NCI-H1417 treated with DMSO at 0.1 percent for 48 hours (cell line): Measurements from ENCODE around the gene BOLA1.
"Not testable (repeated sequence)": the region's sequence is repeated elsewhere in the genome, so short reads cannot be mapped to it uniquely, and the experiment has no call there.

Source experiments
- DNase-seq: peaks from one replicate; lab custom pipeline; 2025; lab: John Stamatoyannopoulos, UW

Gene BOLA1

DNA sequence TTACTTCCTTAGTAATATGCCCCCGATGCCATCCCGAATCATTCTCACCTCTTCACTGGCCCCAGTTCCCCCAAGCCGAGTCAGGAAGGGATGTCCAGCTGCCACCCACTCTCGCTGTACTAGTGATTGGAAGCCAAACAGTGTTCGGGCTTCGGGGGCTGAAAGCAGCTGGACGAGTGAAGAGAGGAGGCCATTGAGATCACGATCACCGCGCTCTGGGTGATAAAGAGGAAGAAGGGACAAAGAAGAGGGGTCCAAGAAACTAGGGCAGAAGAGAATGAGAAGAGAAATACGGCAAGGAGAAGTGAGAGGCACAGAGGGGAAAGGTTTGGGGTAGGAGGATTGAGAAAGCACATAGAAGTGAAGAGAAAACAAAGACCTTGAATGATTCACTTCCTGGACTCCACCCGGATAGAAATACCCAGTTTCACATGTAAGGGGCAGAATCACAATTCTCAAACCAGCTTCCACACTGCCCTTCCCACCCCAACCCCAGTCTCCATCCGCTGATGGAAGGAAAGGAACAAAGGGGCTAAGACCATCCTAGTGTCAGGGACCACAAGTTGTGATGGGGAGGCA is 31.9 kb downstream of the BOLA1 start:
- no peak for DNase-seq

DNA sequence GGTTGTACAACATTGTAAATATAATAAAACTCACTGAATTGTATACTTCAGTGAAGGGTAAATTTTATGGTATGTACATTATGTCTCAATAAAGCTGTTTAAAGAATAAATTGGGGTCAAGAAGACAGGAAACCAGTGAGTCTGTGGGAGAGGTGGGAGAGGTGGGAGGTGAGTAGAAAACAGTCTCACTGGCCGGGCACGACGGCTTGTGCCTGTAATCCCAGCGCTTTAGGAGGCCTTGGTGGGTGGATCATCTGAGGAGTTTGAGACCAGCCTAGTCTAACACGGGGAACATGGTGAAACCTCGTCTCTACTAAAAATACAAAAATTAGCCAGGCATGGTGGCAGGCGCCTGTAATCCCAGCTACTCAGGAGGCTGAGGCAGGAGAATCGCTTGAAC is 33.1 kb downstream of the BOLA1 start:
- DNase-seq: no peak

GRCh38 chr1:149933208-149933607 is 33.8 kb downstream of the BOLA1 start:
- no peak for DNase-seq

DNA sequence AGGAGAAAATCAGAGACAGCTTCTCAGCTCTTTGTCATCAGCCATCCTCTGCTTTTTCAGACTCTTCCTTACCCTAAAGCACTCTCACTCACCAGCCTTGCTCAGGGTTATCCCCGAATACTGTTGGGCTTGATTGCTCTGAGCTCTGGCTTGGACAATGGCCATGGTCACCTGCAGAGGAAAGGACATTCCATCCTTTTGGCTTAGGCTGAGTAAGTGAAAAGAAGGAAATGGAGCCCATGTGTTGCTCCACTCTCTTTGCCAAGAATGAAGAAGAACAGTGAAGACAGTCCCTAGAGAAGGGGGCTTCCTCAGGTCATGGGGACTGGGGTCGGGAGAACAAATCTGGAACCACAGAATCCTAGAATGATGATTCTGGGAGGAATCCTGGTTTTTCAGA is 35.0 kb downstream of the BOLA1 start:
- DNase-seq: no peak

DNA sequence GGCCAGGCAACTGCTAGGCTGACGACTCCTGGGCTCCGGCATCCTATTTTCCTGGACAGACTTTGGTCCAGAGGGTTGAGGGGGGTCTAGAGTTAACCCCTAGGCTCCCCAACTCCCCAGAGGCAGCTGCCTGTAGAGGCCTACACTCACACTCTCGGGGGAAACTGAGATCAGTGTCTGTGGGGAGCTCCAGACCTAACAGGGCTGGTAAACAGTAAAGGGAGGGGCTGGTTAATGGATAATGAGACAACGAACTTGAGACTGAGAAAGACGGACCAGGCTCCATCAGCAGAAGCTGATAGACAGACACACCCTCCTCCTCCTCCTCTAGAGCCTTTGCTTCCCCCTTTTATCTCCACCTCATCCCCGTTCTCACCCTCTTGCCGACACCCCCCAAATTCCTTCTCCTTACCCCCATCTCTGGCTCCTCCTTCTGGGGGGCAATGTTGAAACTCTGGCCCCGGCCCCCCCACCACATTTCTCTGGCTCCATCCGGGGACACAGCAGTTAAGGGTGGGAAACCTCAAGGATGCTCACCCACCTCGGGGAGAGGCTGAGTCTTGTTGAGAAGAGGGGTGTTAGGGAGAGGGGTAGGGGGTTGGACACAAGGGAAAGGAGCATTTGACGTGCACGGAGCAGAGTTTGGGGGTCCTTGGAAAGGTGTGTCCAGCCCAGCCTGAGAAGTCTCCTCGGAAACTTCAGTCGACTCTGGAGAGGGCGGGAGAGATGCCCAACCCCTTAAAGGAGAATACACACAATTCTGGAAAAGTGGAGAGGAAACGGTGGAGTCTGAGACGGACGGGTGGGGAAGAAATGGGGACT is 37.0 kb downstream of the BOLA1 start, which contains the start of gene MTMR11:
TSS of gene MTMR11 (minus strand) at position 710 of the 822 bp plus-strand sequence. CDS start at position 478, 232 bp downstream.
- DNase-seq: no peak

DNA sequence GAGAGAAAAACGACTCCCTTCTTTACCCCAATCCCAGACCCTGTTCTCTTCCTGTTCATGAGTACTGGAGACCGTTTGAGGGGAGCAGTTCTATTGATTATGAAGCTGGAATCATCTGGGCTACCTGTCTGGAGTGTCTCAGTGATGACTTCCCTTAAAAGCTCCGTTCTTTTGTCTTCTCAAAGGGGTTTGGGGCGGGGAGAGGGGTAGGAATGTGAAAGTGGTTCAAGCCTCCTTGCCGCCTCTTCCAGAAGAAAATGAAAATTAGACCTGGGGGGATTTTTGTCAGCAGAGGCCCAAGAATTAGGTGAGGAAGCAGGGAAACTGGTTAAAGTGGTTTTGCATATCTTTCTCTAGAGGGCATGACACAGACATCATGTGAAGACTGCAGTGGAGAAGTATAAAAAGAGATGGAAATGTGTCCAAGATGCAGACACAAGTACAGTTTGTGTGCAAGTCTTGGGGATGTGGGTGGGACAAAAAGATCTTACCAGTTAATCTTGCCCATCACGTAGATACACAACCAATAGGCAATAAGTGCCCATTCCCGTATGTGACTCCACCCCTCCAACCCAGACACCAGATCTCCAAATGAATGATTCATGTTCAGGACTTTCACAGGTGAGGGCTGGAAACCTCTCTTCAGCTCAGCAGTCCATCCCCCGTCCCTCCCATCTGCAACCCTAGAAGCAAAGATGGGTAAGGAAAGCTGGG is 37.8 kb downstream of the BOLA1 start:
- DNase-seq: no peak

DNA sequence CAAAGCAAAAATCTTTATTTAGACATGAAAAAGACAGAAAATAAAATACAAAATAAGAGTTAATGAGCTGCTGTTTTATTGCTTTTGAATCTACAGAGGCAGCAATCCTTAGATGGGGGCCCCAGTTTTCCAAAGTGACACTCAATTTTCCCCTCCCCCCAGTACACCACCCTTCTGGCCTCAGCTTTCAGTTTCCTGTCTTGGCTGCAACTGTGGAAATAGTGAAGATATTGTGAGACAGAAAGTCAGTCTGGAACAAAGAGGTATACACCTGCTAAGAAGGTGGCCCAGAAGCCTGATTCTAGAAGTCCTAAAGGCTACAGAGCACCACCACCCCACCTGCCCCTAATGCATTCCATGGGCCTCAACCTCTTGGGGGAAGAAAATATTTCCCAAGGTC is 38.4 kb downstream of the BOLA1 start:
- no peak for DNase-seq

GRCh38 chr1:149938668-149939003 is 39.3 kb downstream of the BOLA1 start:
- not testable (repeated sequence) for DNase-seq

- DNase-seq: no peak
Observed at GRCh38 chr1:149940427-149940826, 41.1 kb downstream of the BOLA1 start.

GRCh38 chr1:149942207-149942606 is 42.8 kb downstream of the BOLA1 start:
- no peak for DNase-seq

DNA sequence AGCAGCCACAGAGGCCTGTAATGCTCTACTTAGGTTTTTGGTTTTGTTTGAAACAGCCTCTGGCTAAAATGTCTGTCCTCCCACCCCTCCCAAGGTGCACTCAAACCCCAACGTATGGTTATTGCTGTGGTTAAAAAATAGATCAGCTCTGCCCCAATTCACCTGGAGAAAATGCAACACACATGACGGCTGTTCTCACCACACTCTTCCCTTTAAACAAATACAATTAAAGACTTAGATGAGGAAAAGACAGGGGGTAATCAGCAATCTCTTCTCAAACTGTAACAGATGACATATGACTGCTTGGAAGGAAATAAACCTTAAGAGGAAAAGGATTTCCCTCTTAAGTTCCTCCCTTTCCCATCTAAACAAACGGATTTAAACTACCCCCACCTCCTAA is 43.5 kb downstream of the BOLA1 start:
- no peak for DNase-seq

DNA sequence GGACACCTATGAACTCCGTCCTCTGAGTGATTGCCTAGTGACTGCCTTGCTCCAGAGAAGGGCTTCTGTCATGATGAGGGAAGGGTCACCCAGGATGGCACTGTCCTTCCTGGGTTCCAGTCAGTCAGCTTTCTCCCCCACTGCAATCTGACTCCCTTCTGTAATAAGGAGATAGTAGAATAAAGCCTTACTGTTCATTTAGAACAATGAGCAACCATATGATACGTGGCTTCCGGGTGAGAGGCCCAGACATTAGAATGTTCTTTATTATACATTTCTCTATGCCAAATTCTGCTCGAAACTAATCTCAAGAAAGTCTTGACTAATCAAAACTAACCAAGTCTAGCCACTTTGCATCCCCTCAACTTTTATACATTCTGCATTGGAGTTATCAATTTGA is 45.8 kb downstream of the BOLA1 start:
- DNase-seq: no peak

- DNase-seq: no peak
Observed at GRCh38 chr1:149949911-149950310, 50.5 kb downstream of the BOLA1 start.
